Esophagus squamous epithelium (tissue), 4 donors: ENCODE measurements around the gene INPP5D.
A peak's percentile ranks its signal among the peaks of the same experiment; 100 is the strongest.

Experiments
- CTCF ChIP-seq, 6 experiments: fragments of 450-650 bp in 4 of 6; fragments of 200-600 bp in 2 of 6; sonication (generic) in 2 of 6; IDR thresholded peaks; one replicate each; pipeline ENCODE4 v1.5.1; 2016 to 2019; ENCODE audit warnings: antibody characterized with exemption in 6 of 6, mild to moderate bottlenecking in 4 of 6, moderate library complexity in 4 of 6
- POLR2A ChIP-seq, 4 donors: fragments of 450-650 bp; IDR thresholded peaks; one replicate each; pipeline ENCODE4 v1.6.1; 2017; ENCODE audit warnings: antibody characterized with exemption in 4 of 4, mild to moderate bottlenecking in 4 of 4, moderate library complexity in 3 of 4

DNA sequence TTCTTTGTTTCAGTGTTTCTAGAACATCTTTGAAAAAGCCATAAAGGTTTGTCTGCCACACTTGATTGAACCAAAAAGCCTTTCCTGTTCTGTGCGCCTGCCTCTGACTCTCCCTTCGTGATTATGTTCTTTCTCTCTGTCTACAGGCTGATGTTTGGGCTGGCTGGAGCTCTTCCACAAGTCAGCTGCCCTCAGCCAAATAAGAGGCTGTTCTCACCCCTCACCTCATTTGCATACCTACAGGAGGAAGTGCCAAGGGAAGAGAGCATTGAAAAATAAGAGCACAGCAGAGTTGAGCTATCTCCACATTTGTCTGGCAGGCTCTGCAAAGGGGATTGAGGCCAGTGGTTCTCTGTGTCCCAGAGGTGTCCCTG is 15.8 kb downstream of the INPP5D start:
- peak in 1 of 4 donors; percentile 17 for TF ChIP-seq POLR2A (IDR thresholded peaks at IDR 0.05)
- TF ChIP-seq CTCF (IDR thresholded peaks at IDR 0.05), result no peak
